Gastrocnemius medialis (tissue), 4 donors: ENCODE results near the gene SGCB. TPM values are rescaled to one million over a fixed set of nuclear protein-coding genes. Genes with fewer than 3 reads are reported as not detected.

Source experiments
- ATAC-seq, 2 donors: fragments of 150-250 bp; one replicate each; pipeline ENCODE4 v1.9.1; 2016
- DNase-seq, 2 donors: peaks; one replicate each; pipeline ENCODE4 v3.0.0-alpha.2; 2019
- H3K27ac ChIP-seq, 4 donors: fragments of 200-600 bp; sonication (generic); 1 replicate in 1 of 4; 2 replicates in 3 of 4; pipeline ENCODE4 v1.5.1; 2016 to 2018; ENCODE audit warnings: mild to moderate bottlenecking in 2 of 4, moderate library complexity in 1 of 4
- H3K27me3 ChIP-seq, 3 donors: fragments of 200-600 bp; sonication (generic) in 2 of 3; 1 replicate in 1 of 3; 2 replicates in 2 of 3; pipeline versions ENCODE4 v1.5.1 to v1.6.0; 2016 to 2019; ENCODE audit warnings: mild to moderate bottlenecking in 1 of 3, moderate library complexity in 1 of 3
- H3K36me3 ChIP-seq, 2 donors: fragments of 200-600 bp; sonication (generic) in 1 of 2; one replicate each; pipeline ENCODE4 v1.5.1; 2017 to 2018
- H3K4me1 ChIP-seq, 2 donors: fragments of 200-600 bp; sonication (generic) in 1 of 2; one replicate each; pipeline ENCODE4 v1.5.1; 2016 to 2017; ENCODE audit warnings: mild to moderate bottlenecking in 2 of 2
- H3K4me3 ChIP-seq, 4 donors: fragments of 200-600 bp; sonication (generic) in 3 of 4; 1 replicate in 1 of 4; 2 replicates in 3 of 4; pipeline ENCODE4 v1.5.1; 2016 to 2019; ENCODE audit warnings: mild to moderate bottlenecking in 2 of 4
- H3K9me3 ChIP-seq, 3 donors: fragments of 200-600 bp; sonication (generic) in 2 of 3; 1 replicate in 1 of 3; 2 replicates in 2 of 3; pipeline ENCODE4 v1.5.1; 2016 to 2019
- POLR2A ChIP-seq, 2 donors: fragments of 450-650 bp; IDR thresholded peaks; one replicate each; pipeline ENCODE4 v1.6.1; 2017; ENCODE audit warnings: antibody characterized with exemption in 2 of 2, mild to moderate bottlenecking in 2 of 2, moderate library complexity in 2 of 2
- in situ Hi-C, 4 donors: fragments of 200-750 bp; cut with MboI; loops; one replicate each; pipeline versions ENCODE4 v1.15.0 to v1.8.0; 2017; ENCODE audit warnings: low sequenced_read_pairs in 4 of 4
- intact Hi-C: fragments of 100-400 bp; cut with DNase I; formaldehyde crosslinking; loops from one replicate; pipeline ENCODE4 v1.15.1; 2023; ENCODE audit warnings: low total_unique reads
- total RNA-seq, 4 donors: library from RNA; depleted of rRNA; stranded (reverse); fragments of >200 nt; gene quantifications; one replicate each; pipeline versions ENCODE4 v1.1.0 to v1.2.3, GENCODE V29; 2016
- TF ChIP-seq, protein P1 (sequence below), 5 experiments: fragments of 450-650 bp in 3 of 5; fragments of 200-600 bp in 2 of 5; sonication (generic) in 2 of 5; IDR thresholded peaks in 4 of 5; conservative IDR thresholded peaks in 1 of 5; 1 replicate in 4 of 5; 2 replicates in 1 of 5; pipeline ENCODE4 v1.5.1; 2016 to 2019; ENCODE audit warnings: antibody characterized with exemption in 5 of 5, mild to moderate bottlenecking in 3 of 5, moderate library complexity in 3 of 5

Gene SGCB
- total RNA-seq, 4 donors from 2014 or later = 24.8 to 49.8 (median 39.8) TPM

DNA sequence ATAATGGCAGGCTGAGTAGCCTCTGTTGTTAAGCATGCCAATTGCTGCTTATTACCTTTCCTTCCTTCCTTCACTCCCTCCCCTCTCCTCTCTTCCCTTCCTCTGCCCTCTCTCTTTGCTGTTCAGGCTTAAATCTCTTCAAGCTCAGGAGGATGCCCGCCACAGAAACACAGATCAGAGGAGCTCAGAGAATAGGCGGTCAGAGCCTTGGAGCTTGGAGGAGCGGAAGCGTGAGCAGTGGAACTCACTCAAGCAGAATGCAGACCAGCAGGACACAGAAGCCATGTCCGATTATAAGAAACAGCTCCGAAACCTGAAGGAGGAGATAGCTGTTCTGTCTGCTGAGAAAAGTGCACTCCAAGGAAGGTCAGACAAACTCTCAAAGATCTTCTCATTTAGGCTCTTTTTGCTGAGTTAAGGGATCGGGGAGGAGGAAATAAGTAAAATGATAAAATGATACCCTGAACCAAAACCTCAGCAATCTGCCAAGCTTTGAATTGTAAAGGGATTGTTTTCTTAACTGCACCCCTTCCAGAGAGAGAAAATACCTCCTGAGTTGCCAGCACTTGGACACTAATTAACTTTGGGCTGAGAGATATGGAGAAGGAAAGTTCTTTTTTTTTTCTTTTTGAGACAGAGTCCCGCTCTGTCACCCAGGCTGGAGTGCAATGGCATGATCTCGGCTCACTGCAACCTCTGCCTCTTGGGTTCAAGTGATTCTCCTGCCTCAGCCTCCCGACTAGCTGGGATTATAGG lies 33.9 kb upstream of the SGCB start:
- H3K4me3 ChIP-seq = no peak overlapping the region
- ATAC-seq (no peak), DNase-seq (no peak)
- intact Hi-C loops (no loop called here), in situ Hi-C loops (no loop called here)
- H3K36me3 ChIP-seq = no peaks in the 10 kb centered on the region
- peaks cover 0 to 4% (median 0%) of the 10 kb centered on the region in 3 donors for H3K27me3 ChIP-seq
- TF ChIP-seq, protein P1, sequence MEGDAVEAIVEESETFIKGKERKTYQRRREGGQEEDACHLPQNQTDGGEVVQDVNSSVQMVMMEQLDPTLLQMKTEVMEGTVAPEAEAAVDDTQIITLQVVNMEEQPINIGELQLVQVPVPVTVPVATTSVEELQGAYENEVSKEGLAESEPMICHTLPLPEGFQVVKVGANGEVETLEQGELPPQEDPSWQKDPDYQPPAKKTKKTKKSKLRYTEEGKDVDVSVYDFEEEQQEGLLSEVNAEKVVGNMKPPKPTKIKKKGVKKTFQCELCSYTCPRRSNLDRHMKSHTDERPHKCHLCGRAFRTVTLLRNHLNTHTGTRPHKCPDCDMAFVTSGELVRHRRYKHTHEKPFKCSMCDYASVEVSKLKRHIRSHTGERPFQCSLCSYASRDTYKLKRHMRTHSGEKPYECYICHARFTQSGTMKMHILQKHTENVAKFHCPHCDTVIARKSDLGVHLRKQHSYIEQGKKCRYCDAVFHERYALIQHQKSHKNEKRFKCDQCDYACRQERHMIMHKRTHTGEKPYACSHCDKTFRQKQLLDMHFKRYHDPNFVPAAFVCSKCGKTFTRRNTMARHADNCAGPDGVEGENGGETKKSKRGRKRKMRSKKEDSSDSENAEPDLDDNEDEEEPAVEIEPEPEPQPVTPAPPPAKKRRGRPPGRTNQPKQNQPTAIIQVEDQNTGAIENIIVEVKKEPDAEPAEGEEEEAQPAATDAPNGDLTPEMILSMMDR (IDR thresholded peaks at IDR 0.05 in 4 of 5, conservative IDR thresholded peaks at IDR 0.05 in 1 of 5) = no peak
- no peak for TF ChIP-seq POLR2A (IDR thresholded peaks at IDR 0.05)
- no peaks in the 10 kb centered on the region for H3K9me3 ChIP-seq
- H3K4me1 ChIP-seq = no peaks in the 10 kb centered on the region
- H3K27ac ChIP-seq = no peak overlapping the region

DNA sequence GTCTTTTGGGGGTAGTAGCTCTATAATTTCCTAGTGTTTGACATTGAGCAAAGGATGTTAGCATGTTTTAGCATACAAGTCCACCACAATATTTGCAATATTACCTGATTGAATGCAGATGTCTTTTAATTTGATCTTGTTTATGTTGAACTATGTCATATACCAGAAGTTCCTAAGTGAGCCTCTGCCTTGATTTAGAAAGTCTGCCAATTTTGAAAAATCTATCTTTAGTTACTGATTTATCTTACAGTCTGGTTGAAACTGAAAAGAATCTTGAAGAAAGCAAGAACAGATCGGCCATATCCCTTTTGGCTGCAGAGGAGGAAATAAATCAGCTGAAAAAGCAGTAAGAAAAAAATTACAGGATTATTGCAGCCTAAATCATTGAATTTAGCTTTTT lies 31.5 kb upstream of the SGCB start:
- TF ChIP-seq POLR2A (IDR thresholded peaks at IDR 0.05) = no peak
- TF ChIP-seq, protein P1 (IDR thresholded peaks at IDR 0.05 in 4 of 5, conservative IDR thresholded peaks at IDR 0.05 in 1 of 5) = no peak
- no peak for DNase-seq
- intact Hi-C loops = no loop called here
- H3K27ac ChIP-seq = no peak overlapping the region
- no peaks in the 10 kb centered on the region for H3K36me3 ChIP-seq
- H3K27me3 ChIP-seq = no peaks in the 10 kb centered on the region
- H3K4me1 ChIP-seq = no peaks in the 10 kb centered on the region
- in situ Hi-C loops = no loop called here
- H3K4me3 ChIP-seq = no peak overlapping the region
- H3K9me3 ChIP-seq = no peaks in the 10 kb centered on the region
- no peak for ATAC-seq

DNA sequence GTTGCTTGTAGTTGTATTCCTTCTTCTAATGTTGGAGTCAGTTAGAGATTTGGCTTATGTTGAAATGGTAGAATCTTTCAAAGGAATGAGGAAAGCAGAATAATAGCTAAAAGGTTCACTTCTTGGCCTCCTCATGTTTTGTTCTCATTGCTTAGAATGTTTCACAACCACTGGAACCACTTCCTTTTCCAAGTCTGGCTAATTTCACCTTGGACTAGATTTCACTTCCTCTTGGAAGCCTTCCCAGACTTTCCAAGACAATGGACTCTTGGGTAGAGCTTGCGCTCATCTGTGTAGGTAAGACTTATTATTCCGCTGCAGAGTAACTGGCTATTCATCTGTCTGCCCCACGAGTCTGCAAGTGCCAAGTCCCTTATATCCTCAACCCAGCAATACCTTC lies 21.3 kb upstream of the SGCB start:
- no peak for DNase-seq
- Histone ChIP-seq H3K27ac (no peak overlapping the region), H3K4me3 (no peak overlapping the region), H3K4me1 (peaks cover 0 to 7% of the 10 kb centered on the region in 2 donors), H3K36me3 (no peaks in the 10 kb centered on the region), H3K9me3 (no peaks in the 10 kb centered on the region), H3K27me3 (no peaks in the 10 kb centered on the region)
- in situ Hi-C loops = no loop called here
- peak; percentile 56 to 76 for ATAC-seq
- intact Hi-C loops = no loop called here
- TF ChIP-seq, protein P1 (IDR thresholded peaks at IDR 0.05 in 4 of 5, conservative IDR thresholded peaks at IDR 0.05 in 1 of 5) = no peak

DNA sequence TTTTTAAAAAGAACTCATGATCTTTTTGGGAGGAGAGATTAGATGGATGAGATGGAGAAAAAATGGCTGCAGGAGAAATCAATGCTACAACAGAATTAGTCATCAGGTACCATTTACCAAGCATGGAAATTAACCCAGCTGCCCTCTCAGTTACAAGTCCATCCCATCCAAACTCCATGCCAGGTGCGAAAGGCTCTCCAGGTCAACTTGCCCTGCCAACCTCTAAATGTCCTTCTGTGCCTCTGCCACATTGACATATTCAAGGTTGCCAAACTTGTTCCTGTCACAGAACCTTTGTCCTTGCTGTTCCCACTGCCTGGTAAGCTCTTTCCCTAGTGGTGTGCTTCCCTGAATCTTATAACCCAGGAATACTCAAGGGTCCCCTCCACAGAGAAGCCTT lies 20.2 kb upstream of the SGCB start:
- peaks cover 0 to 7% of the 10 kb centered on the region in 2 donors for H3K4me1 ChIP-seq
- no peak overlapping the region for H3K27ac ChIP-seq
- DNase-seq (no peak), ATAC-seq (no peak)
- intact Hi-C loops = no loop called here
- in situ Hi-C loops = no loop called here
- H3K27me3 ChIP-seq = no peaks in the 10 kb centered on the region
- TF ChIP-seq POLR2A (IDR thresholded peaks at IDR 0.05) = no peak
- TF ChIP-seq, protein P1 (IDR thresholded peaks at IDR 0.05 in 4 of 5, conservative IDR thresholded peaks at IDR 0.05 in 1 of 5) = no peak
- no peak overlapping the region for H3K4me3 ChIP-seq
- no peaks in the 10 kb centered on the region for H3K36me3 ChIP-seq
- H3K9me3 ChIP-seq = no peaks in the 10 kb centered on the region

DNA sequence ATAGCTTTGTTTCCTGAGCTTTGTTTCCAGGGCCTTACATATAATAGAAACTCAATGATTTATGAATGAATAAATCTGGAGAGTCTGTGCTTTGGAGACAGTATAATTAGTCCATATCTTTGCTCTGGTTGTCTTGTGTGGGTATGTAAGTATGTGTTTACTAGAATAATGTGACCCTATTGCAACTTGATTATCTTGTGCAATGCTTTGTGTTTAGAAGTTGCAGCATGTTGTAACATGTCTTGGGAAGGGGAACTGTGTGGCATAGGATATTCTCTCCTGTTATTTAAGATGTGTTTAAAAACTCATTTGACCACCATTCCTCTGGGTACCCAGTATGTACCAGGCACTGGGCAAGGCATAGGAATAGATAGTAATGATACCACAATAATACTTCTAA lies 19.1 kb upstream of the SGCB start:
- in situ Hi-C loops = no loop called here
- no peak for DNase-seq

More for the DNA sequence above, 19.1 kb upstream of the SGCB start:
- TF ChIP-seq, protein P1 (IDR thresholded peaks at IDR 0.05 in 4 of 5, conservative IDR thresholded peaks at IDR 0.05 in 1 of 5) = no peak
- Histone ChIP-seq H3K27ac (no peak overlapping the region), H3K9me3 (no peaks in the 10 kb centered on the region), H3K27me3 (no peaks in the 10 kb centered on the region), H3K36me3 (no peaks in the 10 kb centered on the region), H3K4me1 (peaks cover 0 to 7% of the 10 kb centered on the region in 2 donors), H3K4me3 (no peak overlapping the region)
- ATAC-seq = no peak
- intact Hi-C loops = no loop called here
